GM19452 (cell line): ENCODE results near the gene SLC2A10.
"Not testable (repeated sequence)": the region's sequence is repeated elsewhere in the genome, so short reads cannot be mapped to it uniquely, and the experiment has no call there.

Experiments used
- ATAC-seq: cut with Tn5 transposase; IDR thresholded peaks from one replicate; pipeline ENCODE4 v1.9.1; 2021; ENCODE audit not compliant: unreplicated experiment

SLC2A10 gene

DNA sequence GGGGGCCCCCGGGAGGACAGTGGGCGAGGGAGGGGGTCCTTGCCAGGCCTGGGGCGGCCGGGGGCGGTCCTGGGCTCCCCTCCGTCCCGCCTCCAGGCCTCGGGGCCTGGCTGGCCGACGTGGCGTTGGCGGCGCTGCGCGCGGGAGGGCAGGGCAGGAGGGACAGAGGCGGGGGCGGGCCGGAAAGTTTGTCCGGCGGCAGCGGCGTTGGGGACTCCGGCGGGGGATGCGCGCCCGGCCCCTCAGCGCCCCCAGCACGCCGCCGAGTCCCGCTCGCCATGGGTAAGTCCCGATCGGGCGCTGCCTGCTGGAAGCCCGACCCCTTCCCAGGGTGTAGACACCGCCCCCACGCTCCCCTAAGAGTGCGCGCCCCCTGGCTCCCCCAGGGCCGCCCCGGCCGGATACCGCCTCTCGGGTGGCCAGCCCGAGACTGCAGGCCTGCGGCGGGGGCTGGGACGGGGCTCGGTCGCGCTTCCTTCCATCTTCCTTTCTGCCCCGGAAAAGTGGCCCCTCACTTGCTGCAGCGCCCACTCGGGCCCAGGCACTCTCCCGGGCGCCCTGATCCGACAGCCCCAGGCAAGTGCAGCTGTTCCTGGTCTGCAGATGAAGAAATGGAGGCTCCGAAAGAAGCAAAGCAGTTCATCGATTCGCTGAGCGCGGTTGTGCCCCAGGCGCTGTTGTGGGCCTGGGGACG lies at the start of gene SLC2A10:
Gene SLC2A10 (plus strand): TSS at position 191 of the 694 bp plus-strand sequence. CDS start 88 bp downstream, at position 279.
- no peak for ATAC-seq

DNA sequence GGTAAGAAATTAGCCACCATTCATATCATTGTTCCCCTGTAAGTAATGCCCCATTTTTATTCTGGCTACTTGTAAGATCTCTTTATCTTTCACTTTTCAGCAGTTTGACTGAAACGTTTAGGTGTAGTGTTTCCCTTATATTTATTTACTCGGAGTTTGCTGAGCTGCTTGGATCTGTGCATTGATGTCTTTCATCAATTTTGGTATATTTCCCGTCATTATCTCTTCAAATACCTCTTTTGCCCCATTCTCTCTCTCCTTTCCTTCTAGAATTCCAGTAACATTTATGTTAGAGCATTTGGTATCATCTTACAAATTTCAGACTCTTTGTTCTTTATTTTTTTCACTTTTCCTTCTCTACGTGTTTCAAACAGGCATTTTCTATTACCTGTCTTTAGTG lies 49.0 kb upstream of the SLC2A10 start:
- no peak for ATAC-seq

DNA sequence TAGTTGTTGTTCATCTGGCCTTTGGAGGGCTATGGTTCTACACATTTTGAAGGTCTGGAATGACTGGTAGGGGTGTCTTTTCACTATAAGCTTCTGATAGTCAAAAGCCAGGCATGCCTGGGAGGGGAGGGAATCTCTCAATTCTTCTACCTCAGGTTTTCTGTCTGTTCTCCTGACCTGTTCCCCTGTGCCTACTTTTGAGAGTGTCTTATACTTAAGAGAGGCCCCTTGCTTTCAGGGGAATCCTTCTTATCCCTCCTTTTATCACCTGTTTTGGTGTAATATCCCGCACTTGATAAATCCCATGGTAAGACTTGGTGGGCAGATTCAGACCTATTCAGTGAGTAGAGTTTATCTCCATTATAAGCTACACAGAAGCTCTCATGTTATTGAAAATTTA lies 47.8 kb upstream of the SLC2A10 start:
- ATAC-seq = no peak

DNA sequence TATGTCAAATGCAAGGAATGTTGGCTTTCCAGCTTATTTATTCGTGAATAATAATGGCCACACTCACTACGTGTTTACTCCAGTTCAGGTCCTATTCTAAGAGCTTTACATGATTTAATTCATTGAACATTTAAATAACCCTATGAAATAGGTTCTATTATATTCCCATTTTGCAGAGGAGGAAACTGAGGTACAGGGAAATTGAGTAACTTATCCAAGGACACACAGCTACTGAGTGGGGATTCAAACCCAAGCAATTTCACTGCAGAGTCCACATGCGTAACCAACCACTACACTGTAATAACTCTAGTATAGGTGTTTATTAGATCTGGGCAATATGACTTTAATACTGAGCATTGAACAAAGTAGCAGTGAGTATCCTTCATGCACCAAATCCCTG lies 45.9 kb upstream of the SLC2A10 start:
- no peak for ATAC-seq

DNA sequence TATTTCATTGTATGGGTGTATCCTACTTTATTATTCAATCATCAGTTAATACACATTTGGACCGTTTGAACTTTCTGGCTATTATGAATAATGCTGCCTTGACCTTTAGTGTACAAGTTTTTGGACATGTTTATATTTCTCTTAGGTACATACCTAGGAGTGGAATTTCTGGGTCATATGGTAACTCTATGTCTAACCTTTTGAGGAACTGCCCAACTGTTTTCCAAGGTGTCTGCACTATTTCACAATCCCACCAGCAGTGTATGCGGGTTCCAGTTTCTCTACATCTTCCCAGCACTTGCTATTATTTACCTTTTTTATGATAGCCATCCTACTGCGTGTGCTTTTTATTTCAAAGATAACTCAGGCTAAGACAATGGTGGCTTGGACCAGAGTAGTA lies 43.8 kb upstream of the SLC2A10 start:
- no peak for ATAC-seq

DNA sequence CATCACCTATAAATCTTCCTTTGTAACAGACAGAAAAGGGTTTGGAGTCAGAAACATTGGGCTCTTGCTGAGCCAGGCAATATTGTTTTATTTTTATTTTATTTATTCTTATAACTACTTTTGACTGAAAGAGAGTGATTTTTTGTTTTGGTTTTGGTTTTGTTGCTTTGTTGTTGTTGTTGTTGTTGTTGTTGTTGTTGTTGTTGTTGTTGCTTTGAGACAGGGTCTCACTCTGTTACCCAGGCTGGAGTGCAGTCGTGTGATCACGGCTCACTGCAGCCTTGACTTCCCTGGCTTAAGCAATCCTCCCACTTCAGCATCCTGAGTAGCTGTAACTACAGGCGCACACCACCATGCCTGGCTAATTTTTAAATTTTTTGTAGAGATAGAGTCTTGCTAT lies 43.1 kb upstream of the SLC2A10 start:
- no peak for ATAC-seq

DNA sequence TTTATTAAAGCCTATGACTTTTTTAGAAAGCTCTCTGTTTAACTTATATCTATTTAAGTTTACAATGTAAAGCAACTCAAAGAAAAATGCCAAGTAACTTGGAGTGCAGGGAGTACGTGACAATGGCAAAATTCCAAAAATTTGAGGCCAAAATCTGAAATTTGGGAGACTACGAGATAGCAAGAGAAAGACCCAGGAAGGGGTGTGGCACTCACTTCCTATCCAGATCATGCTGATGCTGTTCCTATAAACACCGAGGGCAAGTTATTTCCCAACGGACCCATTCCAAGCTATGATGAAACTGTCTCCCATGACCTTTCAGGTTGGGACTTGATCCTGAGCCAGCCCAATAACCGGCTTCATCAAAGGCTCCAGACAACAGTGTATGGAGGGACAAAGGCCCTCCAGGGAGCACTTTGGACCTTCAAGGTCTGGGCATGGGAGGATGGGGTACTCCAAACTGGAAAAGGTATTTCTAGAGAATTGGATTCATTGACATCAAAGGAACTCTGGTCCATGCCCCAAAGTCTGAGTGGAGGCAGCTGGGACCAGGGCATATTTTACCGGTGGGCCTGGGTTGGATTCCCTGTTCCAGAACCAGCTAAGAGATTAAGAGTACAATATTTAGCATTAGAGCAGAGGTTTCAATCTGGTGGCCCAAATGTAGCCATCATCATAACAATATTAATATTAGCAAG lies 42.5 kb upstream of the SLC2A10 start:
- ATAC-seq = no peak

DNA sequence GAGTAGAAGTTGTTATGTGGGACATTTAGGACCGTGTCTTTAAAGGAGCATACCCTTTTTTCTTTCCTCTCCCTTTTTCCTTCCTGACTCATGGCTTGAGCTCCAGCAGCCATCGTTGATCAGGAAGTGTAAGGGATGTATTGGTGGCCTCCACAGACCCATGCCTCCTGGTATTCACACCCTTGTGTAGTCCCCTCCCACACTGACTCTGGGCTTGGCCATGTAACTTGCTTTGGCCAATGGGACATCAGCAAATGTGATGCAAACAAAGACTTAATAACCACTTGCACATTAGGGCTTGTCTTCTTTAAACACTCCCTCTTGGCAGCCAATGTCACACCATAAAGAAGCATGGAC lies 39.2 kb upstream of the SLC2A10 start:
- no peak for ATAC-seq

DNA sequence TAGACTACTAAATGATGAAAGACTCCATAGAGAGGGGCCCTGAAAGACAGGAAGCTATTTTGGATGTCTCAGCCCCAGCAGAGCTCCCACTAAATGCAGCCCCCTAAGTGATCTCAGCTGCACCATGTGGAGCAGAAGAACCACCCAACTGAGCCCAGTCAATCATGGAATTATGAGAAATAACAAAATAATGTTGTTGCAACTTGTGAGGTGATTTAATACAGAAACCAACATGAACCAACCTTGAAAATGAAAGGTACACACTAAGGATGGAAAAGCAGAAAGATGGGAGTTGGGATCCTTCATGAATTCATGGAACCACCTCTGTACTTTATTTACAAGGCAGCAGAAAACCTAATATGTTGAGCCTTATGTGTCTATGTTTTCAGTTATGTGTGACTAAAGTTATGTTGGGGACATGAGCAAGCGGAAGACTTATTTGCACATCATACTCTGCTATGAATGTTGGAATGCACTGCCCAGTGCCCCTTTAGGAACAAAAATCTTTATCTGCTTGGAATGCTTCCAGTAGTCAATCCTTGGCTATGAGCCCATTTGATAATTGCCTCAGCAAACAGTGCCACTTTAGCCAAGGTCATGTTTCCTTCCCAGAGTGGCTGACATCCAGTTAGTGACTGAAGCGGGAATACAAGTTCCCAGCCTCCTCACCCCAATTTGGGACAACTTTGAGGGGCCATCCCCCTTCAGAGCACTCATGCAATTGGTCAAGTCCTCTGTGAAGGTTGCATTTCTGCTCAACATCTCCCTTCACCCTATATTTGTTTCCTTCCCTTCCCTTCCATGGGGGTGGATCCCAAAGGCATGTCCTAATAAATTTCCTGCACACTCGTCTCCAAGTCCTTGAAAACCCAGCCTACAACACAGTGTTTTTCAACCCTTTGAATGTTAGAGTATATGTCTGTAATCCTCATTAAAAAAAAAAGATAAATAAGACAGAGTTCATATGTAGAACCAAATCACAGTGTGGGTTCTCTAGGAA lies 38.6 kb upstream of the SLC2A10 start:
- no peak for ATAC-seq

DNA sequence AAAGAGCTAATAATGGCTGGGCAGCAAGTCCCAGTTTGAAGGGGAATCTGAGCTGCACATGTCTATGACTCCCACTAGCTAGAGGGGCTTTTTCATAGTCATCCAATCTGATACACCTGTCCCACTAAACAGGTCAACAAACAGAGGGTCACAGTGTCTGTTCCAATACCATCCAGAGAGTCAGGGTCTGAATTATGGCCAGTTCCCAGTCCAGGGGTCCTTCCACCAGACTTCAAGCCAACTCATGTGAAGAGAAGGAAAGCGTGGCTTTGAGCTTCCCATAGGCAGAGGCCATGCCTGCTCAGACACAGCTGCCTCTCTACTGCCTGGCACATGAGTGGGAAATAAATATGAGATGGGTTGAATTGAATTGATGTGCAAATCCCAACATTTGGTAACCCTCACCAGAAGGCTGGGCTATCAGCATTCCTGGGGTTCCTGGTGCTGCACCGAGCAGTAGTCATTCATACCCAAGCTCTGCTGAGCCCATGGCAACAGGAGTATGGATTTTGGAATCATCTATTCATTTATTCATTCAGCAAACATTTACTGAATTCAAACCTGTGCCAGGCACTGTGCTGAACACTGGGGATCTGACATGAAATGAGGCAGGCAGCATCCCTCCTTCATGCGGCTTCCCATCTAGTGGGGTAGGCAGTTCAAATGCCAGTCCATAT lies 37.4 kb upstream of the SLC2A10 start:
- no peak for ATAC-seq

DNA sequence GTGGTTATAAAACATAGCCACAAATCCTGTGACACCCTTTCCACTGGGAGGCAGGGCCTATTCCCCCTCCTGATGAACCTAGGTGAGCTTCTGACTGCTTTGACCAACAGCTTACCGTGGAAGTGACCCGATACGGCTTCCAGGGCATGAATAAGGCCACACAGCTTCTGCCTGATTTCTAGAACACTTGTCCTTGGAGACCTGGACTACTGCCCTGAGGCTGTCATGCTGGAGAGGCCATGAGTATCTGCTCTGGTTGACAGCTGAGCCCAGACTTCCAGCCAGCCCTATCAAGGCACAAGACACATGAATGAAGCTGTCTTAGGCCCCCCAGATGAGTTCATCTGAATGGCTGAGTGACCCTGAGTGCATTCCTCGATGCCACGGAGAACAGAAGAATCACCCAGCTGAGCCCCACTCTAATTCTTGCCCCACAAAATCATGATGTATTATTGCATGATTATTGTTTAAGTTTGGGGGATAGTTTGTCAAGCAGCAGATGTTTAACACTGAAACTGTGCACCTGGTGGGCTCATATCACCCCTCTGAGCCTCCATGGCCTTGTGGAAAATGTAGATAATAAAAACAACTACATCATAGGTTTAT lies 36.8 kb upstream of the SLC2A10 start:
- ATAC-seq = no peak

DNA sequence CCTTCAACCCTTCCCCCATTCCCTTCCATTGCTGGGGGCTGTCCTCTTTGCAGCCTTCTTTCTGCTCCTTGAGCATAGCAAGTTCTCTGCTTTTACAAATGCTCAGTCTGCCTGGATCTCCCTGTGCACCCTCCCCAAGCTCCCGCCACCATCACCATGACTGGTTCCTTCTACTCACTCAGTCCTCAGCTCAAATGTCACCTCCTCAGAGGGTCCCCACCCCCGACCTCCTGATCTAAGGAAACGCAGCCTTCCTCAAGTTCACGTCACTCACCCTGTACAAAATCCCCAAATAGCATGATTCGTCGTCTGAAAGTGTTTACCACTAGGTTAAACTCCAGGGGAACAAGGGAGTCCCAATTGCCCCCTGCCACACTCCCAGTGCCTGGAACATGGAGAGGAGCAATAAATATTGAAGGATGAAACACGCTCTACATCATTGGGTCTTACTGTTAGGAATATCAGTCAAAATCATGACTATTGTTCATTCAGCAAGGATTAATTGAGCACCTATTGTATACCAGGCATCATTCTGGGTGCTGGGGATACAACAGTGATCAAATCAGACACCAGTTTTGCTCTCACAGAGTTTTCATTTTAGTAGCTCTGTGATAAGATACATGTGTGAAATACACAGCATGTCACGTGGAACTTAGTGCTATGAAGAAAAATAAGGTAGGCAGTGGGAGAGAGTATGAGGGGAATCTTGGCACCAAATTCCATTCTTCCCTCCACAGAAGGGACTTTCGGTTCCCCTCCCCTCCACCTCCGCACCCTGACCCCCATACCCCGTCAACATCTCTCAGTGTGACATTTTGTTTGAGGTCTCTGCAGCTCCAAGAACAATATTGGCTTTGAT lies 35.8 kb upstream of the SLC2A10 start:
- ATAC-seq = no peak

DNA sequence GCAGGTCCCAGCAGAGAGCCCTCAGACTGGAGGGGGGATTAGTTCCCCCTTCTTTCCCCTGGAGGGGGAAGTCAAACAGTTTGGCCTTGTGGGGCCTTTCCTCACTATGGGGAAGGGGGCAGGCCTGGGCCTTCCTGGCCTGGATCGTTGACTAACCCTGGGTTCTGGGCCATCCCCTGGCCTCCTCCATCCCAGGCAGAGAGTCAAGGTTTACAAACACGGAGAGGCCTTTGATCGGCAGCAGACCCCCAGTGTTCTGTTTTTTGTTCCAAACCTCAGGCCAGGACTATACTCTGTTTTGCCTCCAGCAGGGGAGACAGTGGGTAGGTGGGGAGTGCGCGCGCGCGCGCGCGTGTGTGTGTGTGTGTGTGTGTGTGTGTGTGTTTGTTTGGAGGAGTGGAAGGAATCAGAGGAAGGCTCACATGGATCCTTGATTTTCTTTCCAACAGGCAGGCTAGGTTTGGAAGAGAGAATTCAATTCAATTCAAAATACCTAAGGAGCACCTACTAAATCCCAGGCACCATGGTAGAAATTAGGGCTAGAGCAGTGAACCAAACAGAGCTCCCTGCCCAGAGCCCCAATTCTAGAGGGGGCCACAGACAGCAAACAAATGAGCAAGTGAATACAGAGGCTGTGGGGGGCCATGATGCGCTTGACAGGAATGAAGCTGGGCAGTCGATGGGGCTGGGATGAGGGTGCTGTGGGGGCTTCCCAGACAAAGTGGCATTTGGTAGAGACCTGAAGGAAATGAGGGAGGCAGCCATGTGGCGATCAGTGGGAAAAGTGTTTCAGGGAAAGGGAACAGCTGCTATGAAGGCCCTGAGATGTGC lies 35.0 kb upstream of the SLC2A10 start:
- no peak for ATAC-seq

DNA sequence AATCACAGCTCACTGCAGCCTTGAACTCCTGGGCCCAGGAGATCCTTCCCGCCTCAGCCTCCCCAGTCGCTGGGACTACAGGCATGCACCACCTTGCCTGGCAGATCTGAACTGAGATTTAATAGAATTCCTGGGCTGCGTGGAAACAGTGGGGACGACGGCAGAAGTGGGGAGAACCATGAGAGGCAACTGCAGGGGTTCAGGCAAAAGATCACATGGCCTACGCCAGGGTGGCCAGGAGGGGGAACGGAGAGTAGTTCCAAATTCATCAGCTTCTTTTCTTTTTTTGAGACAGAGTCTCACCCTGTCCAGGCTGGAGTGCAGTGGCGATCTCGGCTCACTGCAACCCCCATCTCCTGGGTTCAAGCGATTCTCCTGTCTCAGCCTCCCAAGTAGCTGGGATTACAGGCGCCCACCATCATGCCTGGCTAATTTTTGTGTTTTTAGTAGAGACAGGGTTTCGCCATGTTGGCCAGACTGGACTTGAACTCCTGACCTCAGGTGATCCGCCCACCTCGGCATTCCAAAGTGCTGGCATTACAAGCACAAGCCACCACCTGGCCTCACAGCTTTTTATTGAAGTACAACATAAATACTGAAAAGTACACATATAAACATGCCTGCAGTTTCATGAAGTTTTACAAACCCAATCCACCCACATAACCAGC lies 32.7 kb upstream of the SLC2A10 start:
- not testable (repeated sequence) for ATAC-seq

DNA sequence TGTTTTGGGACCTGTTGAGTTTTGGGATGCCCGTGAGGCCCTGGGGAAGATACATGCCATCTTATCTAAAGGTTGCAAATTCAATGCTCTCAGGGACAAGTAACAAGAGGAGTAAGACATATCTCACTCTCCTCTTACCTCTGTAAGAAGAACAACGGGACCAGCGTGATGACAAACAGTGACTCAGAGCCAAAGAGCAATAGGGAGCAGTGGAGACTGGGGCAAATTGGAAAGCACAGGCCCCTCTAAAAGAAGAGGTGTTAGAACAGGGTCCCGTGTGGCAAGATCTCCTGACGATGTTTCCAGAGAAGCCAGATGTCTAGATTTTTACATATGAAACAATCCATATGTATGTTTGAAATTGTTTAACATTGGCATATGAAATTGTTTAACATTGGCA lies 31.8 kb upstream of the SLC2A10 start:
- no peak for ATAC-seq

DNA sequence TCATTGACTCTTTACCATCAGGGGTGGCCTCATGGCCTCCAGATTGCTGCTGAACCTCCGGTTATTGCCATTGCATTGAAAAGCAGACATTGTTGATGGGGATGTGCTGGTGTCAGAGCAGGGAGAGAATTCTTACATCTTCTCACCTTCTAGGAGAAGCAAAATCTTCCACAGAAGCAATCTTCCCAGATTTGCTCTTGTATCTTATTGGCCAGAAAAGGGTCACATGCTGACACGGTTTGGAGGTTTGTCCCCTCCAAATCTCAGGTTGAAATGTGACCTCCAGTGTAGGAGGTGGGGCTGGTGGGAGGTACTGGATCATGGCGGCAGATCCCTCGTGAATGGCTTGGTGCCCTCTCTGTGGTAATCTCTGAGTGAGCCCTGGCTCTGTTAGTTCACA lies 30.9 kb upstream of the SLC2A10 start:
- ATAC-seq = no peak

DNA sequence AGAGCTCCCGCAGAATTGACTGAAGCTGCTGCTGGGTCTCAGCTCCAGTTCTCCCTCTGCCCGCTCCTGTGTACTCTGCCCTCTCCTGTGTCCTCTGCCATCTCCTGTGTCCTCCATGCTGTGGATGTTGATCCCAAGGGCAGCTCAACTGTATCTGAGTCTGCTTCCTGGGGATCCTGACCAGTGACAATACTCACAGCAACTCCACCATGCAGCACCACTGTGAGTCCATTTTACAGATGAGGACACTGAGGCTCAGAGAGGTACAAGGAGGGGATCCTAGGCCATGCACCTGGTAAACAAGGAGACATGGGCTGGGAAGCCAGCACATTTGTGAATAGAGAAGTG lies 28.8 kb upstream of the SLC2A10 start:
- no peak for ATAC-seq

DNA sequence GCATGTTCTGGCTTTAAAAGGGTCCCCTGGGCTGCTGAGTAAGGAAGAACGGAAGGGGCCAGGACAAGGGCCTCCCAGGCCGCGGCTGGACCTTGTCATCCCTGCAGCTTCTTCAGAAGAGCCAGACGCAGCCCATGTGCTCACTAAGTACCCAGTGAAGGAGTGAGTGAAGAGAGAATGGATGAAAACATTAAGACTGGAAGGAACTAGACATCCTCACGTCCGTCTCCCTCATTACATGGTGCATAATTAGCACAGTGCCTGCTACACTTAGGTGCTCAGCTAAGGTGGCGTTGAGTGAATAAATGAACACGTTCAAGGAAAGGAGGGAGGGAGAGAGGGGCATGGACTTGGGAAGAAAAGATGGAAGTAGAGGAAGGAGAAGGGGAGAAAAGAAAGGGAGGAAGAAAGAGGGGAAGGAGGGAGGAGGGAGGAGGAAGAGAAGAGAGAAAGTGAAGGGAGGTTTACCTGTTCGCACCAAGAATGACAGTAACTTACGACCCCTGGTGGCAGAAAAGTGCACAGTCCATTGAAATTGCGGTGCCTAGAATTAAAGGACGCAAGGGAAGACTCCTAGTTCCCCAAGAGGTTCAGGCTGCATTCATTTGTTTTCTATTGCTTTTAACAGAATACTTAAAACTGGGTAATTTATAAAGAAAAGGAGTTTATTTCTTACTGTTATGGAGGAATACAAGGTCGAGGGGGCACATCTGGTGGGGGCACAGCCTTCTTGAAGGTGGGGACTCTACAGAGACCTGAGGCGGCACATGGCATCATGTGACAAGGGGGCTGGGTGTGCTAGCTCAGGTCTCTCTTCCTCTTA lies 28.2 kb upstream of the SLC2A10 start:
- no peak for ATAC-seq
